ENCODE results near the gene LAMC3. TPM values are rescaled to one million over a fixed set of nuclear protein-coding genes. Genes with fewer than 3 reads are reported as not detected.
"Not testable (repeated sequence)": the region's sequence is repeated elsewhere in the genome, so short reads cannot be mapped to it uniquely, and the experiment has no call there.

The LAMC3 gene
- total RNA-seq, 2 donors from 2014 or later, result 3.9 to 16.8 TPM

DNA sequence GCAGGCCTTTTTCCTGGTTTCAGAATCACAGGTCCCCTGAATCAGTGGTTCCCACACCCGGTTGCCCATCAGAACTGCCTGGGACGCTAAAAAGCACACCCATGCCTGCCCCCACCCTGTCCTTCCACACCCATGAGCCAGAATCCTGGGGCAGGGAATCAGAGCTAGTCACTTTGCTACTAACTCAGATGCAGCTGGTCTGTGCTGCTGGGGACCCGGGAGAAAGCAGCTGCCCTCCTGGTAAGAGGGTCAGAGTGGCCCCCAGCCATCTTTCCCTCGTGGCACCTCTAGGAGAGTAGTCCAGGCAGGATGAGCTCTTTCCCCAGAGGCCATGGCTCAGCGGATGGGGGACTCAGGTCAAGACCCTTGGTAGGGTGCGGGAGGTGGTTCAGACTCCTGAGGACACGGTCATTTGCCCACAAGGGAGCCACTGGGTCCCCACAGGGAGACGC lies 105.1 kb downstream of the LAMC3 start:
- no peak for ATAC-seq
- H3K4me3 ChIP-seq, result no peak overlapping the region

DNA sequence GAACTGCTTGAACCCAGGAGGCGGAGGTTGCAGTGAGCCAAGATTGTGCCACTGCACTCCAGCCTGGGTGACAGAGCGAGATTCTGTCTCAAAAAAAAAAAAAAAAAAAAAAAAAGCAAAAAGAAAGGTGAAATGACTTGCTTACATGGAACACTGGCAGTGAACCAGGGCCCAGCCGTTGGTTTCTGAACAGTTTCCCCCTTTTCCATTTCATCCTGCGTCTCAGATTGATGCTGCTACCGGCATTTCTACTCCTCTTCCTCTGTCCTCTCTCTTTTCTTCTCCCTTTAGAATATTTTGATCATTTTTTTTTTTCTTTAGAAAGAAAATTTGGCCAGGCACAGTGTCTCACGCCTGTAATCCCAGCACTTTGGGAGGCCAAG lies 106.4 kb downstream of the LAMC3 start:
- WGBS, 2 donors, result 84 to 86% methylated on average over 4 to 6 of the region's 6 CpGs
- H3K4me1 ChIP-seq; DNase-seq; ATAC-seq; H3K36me3 ChIP-seq (replicated peaks in 1 of 2; ENCODE audit: insufficient read depth in 1 of 2, low read depth in 2 of 2); intact Hi-C loops (cut with DNase I); H3K4me3 ChIP-seq; H3K27ac ChIP-seq; H3K27me3 ChIP-seq; H3K9me3 ChIP-seq: not testable (repeated sequence)

More for the DNA sequence above, 105.1 kb downstream of the LAMC3 start:
- no peaks in the 10 kb centered on the region for H3K4me1 ChIP-seq
- H3K36me3 ChIP-seq (replicated peaks in 1 of 2; ENCODE audit: insufficient read depth in 1 of 2, low read depth in 2 of 2), result no peaks in the 10 kb centered on the region
- DNase-seq, result no peak
- H3K27ac ChIP-seq, result no peak overlapping the region
- WGBS, 2 donors, result 77 to 85% methylated on average over 4 to 8 of the region's 8 CpGs
- intact Hi-C loops (cut with DNase I), result no loop called here
- H3K27me3 ChIP-seq, result no peaks in the 10 kb centered on the region
- no peaks in the 10 kb centered on the region for H3K9me3 ChIP-seq
- TF ChIP-seq, protein P1, sequence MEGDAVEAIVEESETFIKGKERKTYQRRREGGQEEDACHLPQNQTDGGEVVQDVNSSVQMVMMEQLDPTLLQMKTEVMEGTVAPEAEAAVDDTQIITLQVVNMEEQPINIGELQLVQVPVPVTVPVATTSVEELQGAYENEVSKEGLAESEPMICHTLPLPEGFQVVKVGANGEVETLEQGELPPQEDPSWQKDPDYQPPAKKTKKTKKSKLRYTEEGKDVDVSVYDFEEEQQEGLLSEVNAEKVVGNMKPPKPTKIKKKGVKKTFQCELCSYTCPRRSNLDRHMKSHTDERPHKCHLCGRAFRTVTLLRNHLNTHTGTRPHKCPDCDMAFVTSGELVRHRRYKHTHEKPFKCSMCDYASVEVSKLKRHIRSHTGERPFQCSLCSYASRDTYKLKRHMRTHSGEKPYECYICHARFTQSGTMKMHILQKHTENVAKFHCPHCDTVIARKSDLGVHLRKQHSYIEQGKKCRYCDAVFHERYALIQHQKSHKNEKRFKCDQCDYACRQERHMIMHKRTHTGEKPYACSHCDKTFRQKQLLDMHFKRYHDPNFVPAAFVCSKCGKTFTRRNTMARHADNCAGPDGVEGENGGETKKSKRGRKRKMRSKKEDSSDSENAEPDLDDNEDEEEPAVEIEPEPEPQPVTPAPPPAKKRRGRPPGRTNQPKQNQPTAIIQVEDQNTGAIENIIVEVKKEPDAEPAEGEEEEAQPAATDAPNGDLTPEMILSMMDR (IDR thresholded peaks at IDR 0.05), result no peak
- TF ChIP-seq POLR2A (IDR thresholded peaks at IDR 0.05), result no peak

DNA sequence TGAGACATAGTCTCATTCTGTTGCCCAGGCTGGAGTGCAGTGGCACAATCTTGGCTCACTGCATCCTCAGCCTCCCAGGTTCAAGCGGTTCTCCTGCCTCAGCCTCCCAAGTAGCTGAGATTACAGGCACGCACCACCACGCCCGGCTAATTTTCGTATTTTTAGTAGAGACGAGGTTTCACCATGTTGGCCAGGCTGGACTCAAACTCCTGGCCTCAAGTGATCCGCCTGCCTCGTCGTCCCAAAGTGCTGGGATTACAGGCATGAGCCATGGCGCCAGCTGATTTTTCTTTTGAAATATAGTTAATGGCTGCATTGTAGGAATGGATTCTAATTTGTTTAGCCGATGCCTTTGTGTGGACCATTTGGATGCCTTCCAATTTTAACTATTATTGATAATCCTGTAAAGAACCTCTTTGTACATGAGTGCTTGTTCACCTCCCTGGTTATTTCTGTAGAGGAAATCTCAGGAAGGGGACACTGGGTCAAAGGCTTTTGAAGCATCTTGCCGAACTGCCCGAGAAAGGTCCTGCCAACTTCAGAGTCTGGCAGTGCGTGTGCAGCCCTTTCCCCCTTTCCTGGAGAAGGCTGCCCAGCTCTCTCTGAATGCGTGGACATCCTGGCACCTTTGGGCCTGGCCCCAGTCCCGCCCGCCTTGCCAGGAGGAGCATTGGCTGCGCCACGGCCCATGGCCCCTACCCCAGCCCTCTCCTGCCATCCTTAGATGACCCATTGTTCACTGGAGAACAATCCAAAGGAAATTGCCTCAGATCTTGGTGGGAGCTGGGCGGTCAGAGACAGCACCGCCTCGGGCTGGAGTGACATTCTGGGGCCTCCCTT lies 107.5 kb downstream of the LAMC3 start:
- intact Hi-C loops (cut with DNase I), result no loop called here
- 83 to 85% methylated on average over 18 to 22 of the region's 22 CpGs for WGBS, 2 donors
- DNase-seq, result no peak
- Histone ChIP-seq H3K9me3 (no peaks in the 10 kb centered on the region), H3K36me3 (replicated peaks in 1 of 2; ENCODE audit: insufficient read depth in 1 of 2, low read depth in 2 of 2) (no peaks in the 10 kb centered on the region), H3K4me1 (no peaks in the 10 kb centered on the region), H3K4me3 (no peak overlapping the region), H3K27me3 (no peaks in the 10 kb centered on the region), H3K27ac (peak overlapping the region in 1 of 4 donors; percentile 27)
- ATAC-seq, result peak; percentile 41
- TF ChIP-seq, protein P1 (IDR thresholded peaks at IDR 0.05), result no peak
- no peak for TF ChIP-seq POLR2A (IDR thresholded peaks at IDR 0.05)

DNA sequence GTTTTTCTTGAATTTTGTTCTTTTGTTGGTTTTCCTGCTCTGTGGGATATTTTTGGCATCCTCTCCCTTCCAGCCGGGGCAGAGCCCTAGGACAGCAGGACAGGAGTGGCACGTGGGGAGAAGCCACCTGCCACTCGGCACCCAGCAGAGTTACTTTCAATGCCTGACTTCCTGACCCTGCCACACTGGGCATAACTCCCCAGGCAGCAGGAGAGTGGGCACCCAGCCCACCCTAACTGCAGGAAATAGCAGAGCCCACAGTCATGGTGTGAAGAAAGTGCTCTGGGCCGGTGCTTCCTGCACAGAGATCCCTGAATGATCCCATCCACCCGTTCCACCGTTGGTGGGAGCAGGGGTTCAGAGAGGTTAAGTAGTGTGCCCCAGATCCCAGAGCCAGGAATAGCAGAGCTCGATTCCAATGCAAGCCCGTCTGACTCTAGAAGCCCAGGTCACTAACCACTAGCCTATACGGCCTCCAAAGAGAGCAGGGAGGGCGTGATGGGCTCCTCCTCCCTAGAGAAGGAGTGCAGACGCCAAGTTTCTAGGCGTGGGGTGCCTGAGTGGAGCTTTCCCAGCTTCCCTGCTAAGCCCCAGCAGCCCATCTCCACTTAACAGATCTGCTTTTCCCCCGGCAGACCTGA lies 108.3 kb downstream of the LAMC3 start:
- whole genome bisulfite sequencing, 2 donors, result 63 to 71% methylated on average over 6 to 13 of the region's 13 CpGs

DNA sequence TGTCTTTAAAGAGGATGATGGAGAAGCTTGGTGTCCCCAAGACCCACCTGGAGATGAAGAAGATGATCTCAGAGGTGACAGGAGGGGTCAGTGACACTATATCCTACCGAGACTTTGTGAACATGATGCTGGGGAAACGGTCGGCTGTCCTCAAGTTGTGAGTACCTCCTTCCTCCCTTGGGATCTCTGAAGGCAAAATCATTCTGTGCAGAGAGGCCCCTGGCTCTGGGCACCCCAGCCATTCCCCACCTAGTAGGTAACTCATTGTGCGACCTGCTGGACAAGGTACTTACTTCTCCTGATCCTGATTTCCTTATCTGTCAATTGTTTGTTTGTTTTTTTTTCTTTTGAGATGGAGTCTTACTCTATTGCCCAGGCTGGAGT lies 108.8 kb downstream of the LAMC3 start:
- Histone ChIP-seq H3K36me3 (replicated peaks in 1 of 2; ENCODE audit: insufficient read depth in 1 of 2, low read depth in 2 of 2) (no peaks in the 10 kb centered on the region), H3K27me3 (no peaks in the 10 kb centered on the region), H3K27ac (peak overlapping the region in 1 of 4 donors; percentile 27), H3K4me1 (no peaks in the 10 kb centered on the region), H3K4me3 (no peak overlapping the region), H3K9me3 (no peaks in the 10 kb centered on the region)
- intact Hi-C loops (cut with DNase I), result no loop called here
- DNase-seq (no peak), ATAC-seq (no peak)
- 74 to 77% methylated on average over 4 of the region's 4 CpGs for WGBS, 2 donors
- no peak for TF ChIP-seq POLR2A (IDR thresholded peaks at IDR 0.05)

More for the DNA sequence above, 108.3 kb downstream of the LAMC3 start:
- H3K27me3 ChIP-seq, result no peaks in the 10 kb centered on the region
- ATAC-seq (peak; percentile 30), DNase-seq (no peak)
- TF ChIP-seq, protein P1 (IDR thresholded peaks at IDR 0.05), result no peak
- TF ChIP-seq POLR2A (IDR thresholded peaks at IDR 0.05), result no peak
- H3K27ac ChIP-seq, result peak overlapping the region in 2 of 4 donors; percentile 16 to 27
- H3K4me3 ChIP-seq, result no peak overlapping the region
- intact Hi-C loops (cut with DNase I), result no loop called here
- H3K36me3 ChIP-seq (replicated peaks in 1 of 2; ENCODE audit: insufficient read depth in 1 of 2, low read depth in 2 of 2), result no peaks in the 10 kb centered on the region
- H3K9me3 ChIP-seq, result no peaks in the 10 kb centered on the region
- no peaks in the 10 kb centered on the region for H3K4me1 ChIP-seq
